B cell (primary cell): ENCODE measurements around the gene CDC42BPG. TPM values are rescaled to one million over a fixed set of nuclear protein-coding genes. Genes with fewer than 3 reads are reported as not detected.

Experiments
- ATAC-seq: fragments of 200-7000 bp; cut with Tn5 transposase; one replicate; pipeline ENCODE4 v1.10.0; 2021; ENCODE audit warnings: low read depth, mild to moderate bottlenecking, moderate number of reproducible peaks, moderate library complexity
- CTCF ChIA-PET: fragments of 350-600 bp; sonication (Branson Sonifier 250); formaldehyde crosslinking; loops from one replicate; lab custom pipeline; 2021; ENCODE audit warnings: antibody characterized with exemption, inconsistent platforms; lab: Charles Lee
- POLR2A ChIA-PET: fragments of 350-600 bp; sonication (Branson Sonifier 250); formaldehyde crosslinking; loops from one replicate; lab custom pipeline; 2021; ENCODE audit warnings: antibody characterized with exemption; lab: Charles Lee
- DNase-seq: peaks from one replicate; pipeline ENCODE4 v3.0.0; 2013
- H2AFZ ChIP-seq: 2 replicates; pipeline ENCODE4 v1.6.1; 2012; ENCODE audit warnings: mild to moderate bottlenecking, low read depth, low read length; ENCODE audit not compliant: insufficient read depth, poor library complexity, severe bottlenecking
- H3K27ac ChIP-seq, 2 donors: 1 replicate in 1 of 2; 2 replicates in 1 of 2; pipeline ENCODE4 v1.5.1; 2012 to 2013; ENCODE audit warnings: low read length in 2 of 2, mild to moderate bottlenecking in 2 of 2, moderate library complexity in 1 of 2
- H3K27me3 ChIP-seq, 4 experiments: fragments of 200-600 bp in 1 of 4; sonication (generic) in 1 of 4; replicated peaks in 1 of 4; 1 replicate in 2 of 4; 2 replicates in 2 of 4; pipeline versions ENCODE4 v1.6.1 to v1.7.0; 2013 to 2016; ENCODE audit warnings: low read length in 3 of 4, mild to moderate bottlenecking in 2 of 4, mixed read lengths in 1 of 4, moderate library complexity in 1 of 4; ENCODE audit not compliant: insufficient read depth in 4 of 4, control insufficient read depth in 3 of 4; ENCODE audit errors: control extremely low read depth in 1 of 4
- H3K36me3 ChIP-seq, 2 experiments: replicated peaks in 1 of 2; 1 replicate in 1 of 2; 2 replicates in 1 of 2; pipeline versions ENCODE4 v1.6.1 to v1.7.1; 2013; ENCODE audit warnings: low read length in 1 of 2; ENCODE audit not compliant: insufficient read depth in 2 of 2, control insufficient read depth in 1 of 2; ENCODE audit errors: control extremely low read depth in 1 of 2, extremely low read depth in 1 of 2
- H3K4me1 ChIP-seq, 2 donors: fragments of 200-600 bp in 1 of 2; sonication (generic) in 1 of 2; 1 replicate in 1 of 2; 2 replicates in 1 of 2; pipeline versions ENCODE4 v1.5.1 to v1.6.1; 2013 to 2017; ENCODE audit warnings: low read length in 2 of 2; ENCODE audit not compliant: control insufficient read depth in 2 of 2, insufficient read depth in 2 of 2
- H3K4me2 ChIP-seq: replicated peaks from 2 replicates; pipeline ENCODE3; 2012; ENCODE audit warnings: mild to moderate bottlenecking, low read depth, low read length; ENCODE audit not compliant: poor library complexity, severe bottlenecking
- H3K4me3 ChIP-seq, 5 experiments: fragments of 200-600 bp in 1 of 5; sonication (generic) in 1 of 5; 1 replicate in 3 of 5; 2 replicates in 2 of 5; pipeline versions ENCODE4 v1.5.1 to v1.7.0; 2011 to 2016; ENCODE audit warnings: low read length in 4 of 5, mild to moderate bottlenecking in 4 of 5, low read depth in 2 of 5, control low read depth in 1 of 5, moderate library complexity in 1 of 5; ENCODE audit not compliant: insufficient read depth in 1 of 5; ENCODE audit errors: control extremely low read depth in 1 of 5, extremely low read depth in 1 of 5
- H3K79me2 ChIP-seq: fragments of 200-600 bp; sonication (generic); one replicate; pipeline ENCODE4 v1.6.0; 2016; ENCODE audit warnings: low read length; ENCODE audit not compliant: control insufficient read depth, insufficient read depth
- H3K9ac ChIP-seq: fragments of 200-600 bp; sonication (generic); 2 replicates; pipeline ENCODE4 v1.6.1; 2017; ENCODE audit warnings: mild to moderate bottlenecking, low read length, moderate library complexity
- H3K9me3 ChIP-seq, 3 donors: one replicate each; pipeline versions ENCODE4 v1.6.1 to v1.7.1; 2013; ENCODE audit warnings: low read length in 2 of 3; ENCODE audit not compliant: control insufficient read depth in 2 of 3, insufficient read depth in 1 of 3; ENCODE audit errors: control extremely low read depth in 1 of 3
- H4K20me1 ChIP-seq: 2 replicates; pipeline ENCODE4 v1.6.0; 2012; ENCODE audit warnings: mild to moderate bottlenecking, low read length; ENCODE audit not compliant: insufficient read depth, control insufficient read depth, poor library complexity, severe bottlenecking
- H3K27ac Mint-ChIP-seq: one replicate; pipeline ENCODE4 v1.8.0; 2021; ENCODE audit warnings: mixed read lengths
- H3K27me3 Mint-ChIP-seq: one replicate; pipeline ENCODE4 v1.8.0; 2021; ENCODE audit warnings: mixed read lengths
- H3K4me1 Mint-ChIP-seq: one replicate; pipeline ENCODE4 v1.8.0; 2021; ENCODE audit warnings: mixed read lengths
- H3K4me3 Mint-ChIP-seq: one replicate; pipeline ENCODE4 v1.8.0; 2021; ENCODE audit warnings: mixed read lengths
- H3K9me3 Mint-ChIP-seq: one replicate; pipeline ENCODE4 v1.8.0; 2022; ENCODE audit warnings: mixed read lengths; ENCODE audit not compliant: insufficient read depth
- EZH2 ChIP-seq: IDR thresholded peaks from 2 replicates; pipeline ENCODE4 v1.6.1; 2012; ENCODE audit warnings: borderline replicate concordance, low read depth, mild to moderate bottlenecking, moderate library complexity, low read length; ENCODE audit not compliant: insufficient read depth, poor library complexity, severe bottlenecking
- WGBS: methylation state at CpG from one replicate; pipeline ENCODE4 v1.1.5; 2013; ENCODE audit warnings: missing lambda C conversion rate; ENCODE audit not compliant: insufficient coverage; 5-methylcytosine and 5-hydroxymethylcytosine counted together
- intact Hi-C: fragments of 100-400 bp; cut with micrococcal nuclease; formaldehyde crosslinking; loops from one replicate; pipeline ENCODE4 v1.10.0; 2022
- polyA plus RNA-seq: library from polyadenylated mRNA; depleted of rRNA; stranded (reverse); fragments of >200 nt; gene quantifications from 2 replicates; pipeline ENCODE4 v1.2.3, GENCODE V29; 2012
- total RNA-seq, 2 donors: library from RNA; stranded (reverse); fragments of 120-200 nt in 1 of 2; gene quantifications; 1 replicate in 1 of 2; 2 replicates in 1 of 2; pipeline versions ENCODE4 v1.2.3 to v1.2.4, GENCODE V29; 2013 to 2022
- TF ChIP-seq, protein P1 (sequence below): fragments of 200-600 bp; IDR thresholded peaks from one replicate; pipeline ENCODE4 v1.8.0; 2022; ENCODE audit warnings: antibody characterized with exemption, mild to moderate bottlenecking

The CDC42BPG gene
- total and polyA plus RNA-seq, 2 donors (not counting 1 experiment from before 2014, with no cell fraction given), result 3.7 to 8.7 TPM

DNA sequence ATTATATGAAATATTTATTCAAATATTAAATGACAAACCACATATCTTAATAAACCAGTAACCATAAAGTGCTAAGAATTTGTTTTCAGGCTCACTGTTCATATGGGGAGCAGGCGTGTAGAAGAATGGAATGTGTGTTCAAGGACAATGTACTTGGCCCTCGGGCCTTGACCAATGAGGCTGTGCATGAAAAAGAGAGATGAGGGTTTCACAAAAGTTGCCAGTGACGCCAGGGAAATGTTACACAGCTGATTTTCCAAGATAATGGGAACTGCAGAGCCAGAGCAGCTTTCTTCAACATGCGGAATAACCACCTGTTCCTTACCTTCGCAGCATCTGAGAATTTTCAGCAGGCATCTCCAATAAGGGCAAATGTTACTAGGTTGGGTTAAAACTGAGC lies 70.3 kb downstream of the CDC42BPG start:
- H3K36me3 ChIP-seq, result peaks cover 10 to 82% of the 10 kb centered on the region in 2 experiments
- Mint-ChIP-seq H3K4me3 (peak overlapping the region; percentile 45), H3K4me1 (peaks cover 84% of the 10 kb centered on the region), H3K9me3 (no peaks in the 10 kb centered on the region), H3K27ac (peak overlapping the region; percentile 70), H3K27me3 (no peaks in the 10 kb centered on the region)
- no peaks in the 10 kb centered on the region for H3K9me3 ChIP-seq
- peaks cover 74 to 75% of the 10 kb centered on the region in 2 donors for H3K4me1 ChIP-seq
- H4K20me1 ChIP-seq, result peaks cover 75% of the 10 kb centered on the region
- H3K9ac ChIP-seq, result no peak overlapping the region
- H3K27me3 ChIP-seq, result no peaks in the 10 kb centered on the region
- ATAC-seq, result no peak
- WGBS, result 90% methylated on average over 5 of the region's 5 CpGs
- no peak overlapping the region for H2AFZ ChIP-seq
- intact Hi-C loops, result no loop called here
- no peak for DNase-seq
- ChIA-PET CTCF (interaction anchor here (1.1 to 5.9 kb wide), 3 partner anchors 11 to 70 kb away, joined by 3 to 74 read pairs (median 19); partner anchors contain the start of genes CDC42BPG and RASGRP2), POLR2A (interaction anchor here (0.9 to 6.9 kb wide), 4 partner anchors 10 to 30 kb away, joined by 3 to 149 read pairs (median 26); partner anchors contain the start of gene RASGRP2)
- peak overlapping the region in 1 of 2 donors; percentile 94 for H3K27ac ChIP-seq
- TF ChIP-seq, protein P1, sequence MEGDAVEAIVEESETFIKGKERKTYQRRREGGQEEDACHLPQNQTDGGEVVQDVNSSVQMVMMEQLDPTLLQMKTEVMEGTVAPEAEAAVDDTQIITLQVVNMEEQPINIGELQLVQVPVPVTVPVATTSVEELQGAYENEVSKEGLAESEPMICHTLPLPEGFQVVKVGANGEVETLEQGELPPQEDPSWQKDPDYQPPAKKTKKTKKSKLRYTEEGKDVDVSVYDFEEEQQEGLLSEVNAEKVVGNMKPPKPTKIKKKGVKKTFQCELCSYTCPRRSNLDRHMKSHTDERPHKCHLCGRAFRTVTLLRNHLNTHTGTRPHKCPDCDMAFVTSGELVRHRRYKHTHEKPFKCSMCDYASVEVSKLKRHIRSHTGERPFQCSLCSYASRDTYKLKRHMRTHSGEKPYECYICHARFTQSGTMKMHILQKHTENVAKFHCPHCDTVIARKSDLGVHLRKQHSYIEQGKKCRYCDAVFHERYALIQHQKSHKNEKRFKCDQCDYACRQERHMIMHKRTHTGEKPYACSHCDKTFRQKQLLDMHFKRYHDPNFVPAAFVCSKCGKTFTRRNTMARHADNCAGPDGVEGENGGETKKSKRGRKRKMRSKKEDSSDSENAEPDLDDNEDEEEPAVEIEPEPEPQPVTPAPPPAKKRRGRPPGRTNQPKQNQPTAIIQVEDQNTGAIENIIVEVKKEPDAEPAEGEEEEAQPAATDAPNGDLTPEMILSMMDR, result no peak
- TF ChIP-seq EZH2, result no peak
- H3K79me2 ChIP-seq, result peaks cover 73% of the 10 kb centered on the region
- H3K4me2 ChIP-seq, result peak overlapping the region; percentile 73
- H3K4me3 ChIP-seq, result no peak overlapping the region

Other genes starting within 250 kb of the CDC42BPG start
- gene NRXN2, start 121.5 kb downstream of the CDC42BPG start, total RNA-seq, result 0.52 TPM in 1 of 2 replicates, not detected in the other
- 0.01 TPM in 1 of 2 replicates, not detected in the other for gene NRXN2, start 121.5 kb downstream of the CDC42BPG start, polyA plus RNA-seq
- 628 and 653 TPM in 2 replicates for gene RASGRP2, start 100.5 kb downstream of the CDC42BPG start, total RNA-seq
- 1,139 and 1,316 TPM in 2 replicates for gene RASGRP2, start 100.5 kb downstream of the CDC42BPG start, polyA plus RNA-seq
- gene PYGM, start 84.7 kb downstream of the CDC42BPG start, total RNA-seq, result 9.1 and 9.3 TPM in 2 replicates
- gene PYGM, start 84.7 kb downstream of the CDC42BPG start, polyA plus RNA-seq, result 9.6 and 13.2 TPM in 2 replicates
- gene SF1, start 66.1 kb downstream of the CDC42BPG start, total RNA-seq, result 914 and 931 TPM in 2 replicates
- 369 and 714 TPM in 2 replicates for gene SF1, start 66.1 kb downstream of the CDC42BPG start, polyA plus RNA-seq
- gene MAP4K2, start 41.4 kb downstream of the CDC42BPG start, total RNA-seq, result 118 and 122 TPM in 2 replicates
- 163 and 165 TPM in 2 replicates for gene MAP4K2, start 41.4 kb downstream of the CDC42BPG start, polyA plus RNA-seq
- gene MEN1, start 34.1 kb downstream of the CDC42BPG start, total RNA-seq, result 46.3 and 48.2 TPM in 2 replicates
- 68.5 and 71.5 TPM in 2 replicates for gene MEN1, start 34.1 kb downstream of the CDC42BPG start, polyA plus RNA-seq
- 249 and 280 TPM in 2 replicates for gene EHD1, start 34.0 kb upstream of the CDC42BPG start, total RNA-seq
- 208 and 223 TPM in 2 replicates for gene EHD1, start 34.0 kb upstream of the CDC42BPG start, polyA plus RNA-seq
- gene ATG2A, start 72.6 kb upstream of the CDC42BPG start, total RNA-seq, result 38.6 and 43.4 TPM in 2 replicates
- gene ATG2A, start 72.6 kb upstream of the CDC42BPG start, polyA plus RNA-seq, result 24.3 and 32.8 TPM in 2 replicates
- gene PPP2R5B, start 80.0 kb upstream of the CDC42BPG start, total RNA-seq, result 22.6 and 24.2 TPM in 2 replicates
- gene PPP2R5B, start 80.0 kb upstream of the CDC42BPG start, polyA plus RNA-seq, result 24.3 and 30.5 TPM in 2 replicates
- 0.39 TPM in 1 of 2 replicates, not detected in the other for gene GPHA2, start 91.2 kb upstream of the CDC42BPG start, total RNA-seq
- gene GPHA2, start 91.2 kb upstream of the CDC42BPG start, polyA plus RNA-seq, result 1.2 and 2.8 TPM in 2 replicates
- 0.71 and 0.95 TPM in 2 replicates for gene MAJIN, start 127.5 kb upstream of the CDC42BPG start, total RNA-seq
- gene MAJIN, start 127.5 kb upstream of the CDC42BPG start, polyA plus RNA-seq, result 1.2 and 2.4 TPM in 2 replicates
- 0.51 and 0.62 TPM in 2 replicates for gene BATF2, start 152.3 kb upstream of the CDC42BPG start, total RNA-seq
- 0.39 and 1.7 TPM in 2 replicates for gene BATF2, start 152.3 kb upstream of the CDC42BPG start, polyA plus RNA-seq
- gene ARL2, start 169.5 kb upstream of the CDC42BPG start, total RNA-seq, result 43.4 and 44.4 TPM in 2 replicates
- gene ARL2, start 169.5 kb upstream of the CDC42BPG start, polyA plus RNA-seq, result 25.9 and 53.6 TPM in 2 replicates
- gene SNX15, start 182.8 kb upstream of the CDC42BPG start, total RNA-seq, result 28.5 and 30.4 TPM in 2 replicates
- 20.0 and 26.0 TPM in 2 replicates for gene SNX15, start 182.8 kb upstream of the CDC42BPG start, polyA plus RNA-seq
- gene SAC3D1, start 196.6 kb upstream of the CDC42BPG start, total RNA-seq, result 5.9 and 7.5 TPM in 2 replicates
- gene SAC3D1, start 196.6 kb upstream of the CDC42BPG start, polyA plus RNA-seq, result 2.4 and 6.0 TPM in 2 replicates
- gene NAALADL1, start 213.9 kb upstream of the CDC42BPG start, total RNA-seq, result 23.0 and 24.3 TPM in 2 replicates
- gene NAALADL1, start 213.9 kb upstream of the CDC42BPG start, polyA plus RNA-seq, result 30.8 and 40.2 TPM in 2 replicates
- 0.78 and 1.4 TPM in 2 replicates for gene CDCA5, start 239.4 kb upstream of the CDC42BPG start, total RNA-seq
- 1.1 and 1.3 TPM in 2 replicates for gene CDCA5, start 239.4 kb upstream of the CDC42BPG start, polyA plus RNA-seq
- 47.9 and 57.3 TPM in 2 replicates for gene ZFPL1, start 239.6 kb upstream of the CDC42BPG start, total RNA-seq
- 66.7 and 79.2 TPM in 2 replicates for gene ZFPL1, start 239.6 kb upstream of the CDC42BPG start, polyA plus RNA-seq